K562 (cell line): ENCODE measurements around the gene LAMB3. TPM values are rescaled to one million over a fixed set of nuclear protein-coding genes. Genes with fewer than 3 reads are reported as not detected.

Source experiments
- ARID1B ChIP-seq: fragments of 450-650 bp; IDR thresholded peaks from 2 replicates; pipeline ENCODE4 v1.6.1; 2016; ENCODE audit warnings: antibody characterized with exemption, mild to moderate bottlenecking, inconsistent platforms
- CBX1 ChIP-seq: sonication (generic); IDR thresholded peaks from 2 replicates; pipeline ENCODE4 v1.6.1; 2016; ENCODE audit warnings: antibody characterized with exemption, low read depth, mild to moderate bottlenecking
- DMBX1 ChIP-seq: fragments of 250-450 bp; sonication (Bioruptor Pico); IDR thresholded peaks from 2 replicates; pipeline ENCODE4 v1.8.0; 2022; ENCODE audit warnings: inconsistent platforms, mild to moderate bottlenecking, moderate library complexity, borderline replicate concordance
- HDAC1 ChIP-seq, 2 experiments: fragments of 450-650 bp; IDR thresholded peaks; 2 replicates each; pipeline ENCODE4 v1.6.1; 2016 to 2017; ENCODE audit warnings: inconsistent platforms in 1 of 2, mild to moderate bottlenecking in 1 of 2, moderate library complexity in 1 of 2
- MAFG ChIP-seq: fragments of 450-650 bp; conservative IDR thresholded peaks from 2 replicates; pipeline ENCODE4 v1.6.1; 2016; ENCODE audit warnings: missing genetic modification characterization, missing compliant biosample characterization
- MEF2D ChIP-seq: conservative IDR thresholded peaks from 2 replicates; pipeline ENCODE4 v1.6.1; 2016; ENCODE audit warnings: low read depth, missing genetic modification characterization, missing compliant biosample characterization
- MTA3 ChIP-seq: fragments of 450-650 bp; formaldehyde crosslinking; IDR thresholded peaks from 2 replicates; pipeline ENCODE4 v1.6.1; 2017; ENCODE audit warnings: mild to moderate bottlenecking, borderline replicate concordance
- NCOA4 ChIP-seq: fragments of 450-650 bp; IDR thresholded peaks from 2 replicates; pipeline ENCODE4 v1.6.1; 2018; ENCODE audit warnings: mild to moderate bottlenecking; ENCODE audit not compliant: partially characterized antibody
- NFXL1 ChIP-seq: fragments of 450-650 bp; formaldehyde crosslinking; IDR thresholded peaks from 2 replicates; pipeline ENCODE4 v1.4.0; 2021; ENCODE audit warnings: mild to moderate bottlenecking
- NR2C2 ChIP-seq, 2 experiments: fragments of 200-800 bp in 1 of 2; sonication (Bioruptor generic) in 1 of 2; sonication (generic) in 1 of 2; formaldehyde crosslinking in 1 of 2; IDR thresholded peaks; 2 replicates each; pipeline versions ENCODE4 v1.6.1 to v1.8.0; 2016 to 2022; ENCODE audit warnings: mild to moderate bottlenecking in 1 of 2, missing compliant biosample characterization in 1 of 2, missing genetic modification characterization in 1 of 2, missing genetic modification reagents in 1 of 2
- PRPF4 ChIP-seq: fragments of 200-400 bp; formaldehyde crosslinking; IDR thresholded peaks from one replicate; pipeline ENCODE4 v1.6.1; 2017; ENCODE audit warnings: low read length, low read depth, mild to moderate bottlenecking; ENCODE audit not compliant: insufficient read depth, poor library complexity, severe bottlenecking
- SMC3 ChIP-seq: conservative IDR thresholded peaks from 2 replicates; pipeline ENCODE4 v1.6.1; 2011; ENCODE audit warnings: low read depth, low read length, improper control_type of control experiment; ENCODE audit not compliant: insufficient read depth
- TCF7 ChIP-seq: sonication (generic); IDR thresholded peaks from 2 replicates; pipeline ENCODE4 v1.6.1; 2016; ENCODE audit warnings: antibody characterized with exemption, borderline replicate concordance
- ZFP30 ChIP-seq: fragments of 250-450 bp; sonication (Bioruptor Pico); IDR thresholded peaks from 2 replicates; pipeline ENCODE4 v1.8.0; 2022; ENCODE audit warnings: moderate library complexity, mild to moderate bottlenecking, inconsistent platforms, borderline replicate concordance
- ZKSCAN8 ChIP-seq: fragments of 200-800 bp; sonication (Bioruptor generic); IDR thresholded peaks from 2 replicates; pipeline ENCODE4 v1.6.1; 2016; ENCODE audit warnings: missing genetic modification characterization, missing compliant biosample characterization
- ZNF232 ChIP-seq: sonication (generic); formaldehyde crosslinking; IDR thresholded peaks from 2 replicates; pipeline ENCODE4 v1.8.0; 2022; ENCODE audit warnings: mild to moderate bottlenecking, missing genetic modification reagents
- ZNF311 ChIP-seq: fragments of 250-450 bp; sonication (Bioruptor Pico); IDR thresholded peaks from 2 replicates; pipeline ENCODE4 v1.4.0; 2020; ENCODE audit warnings: mild to moderate bottlenecking, moderate library complexity
- ZNF354B ChIP-seq: fragments of 250-450 bp; sonication (Bioruptor Pico); IDR thresholded peaks from 2 replicates; pipeline ENCODE4 v1.4.0; 2020
- ZNF644 ChIP-seq: fragments of 200-800 bp; sonication (Bioruptor generic); IDR thresholded peaks from 2 replicates; pipeline ENCODE4 v1.6.1; 2016; ENCODE audit warnings: low read depth, missing genetic modification characterization, missing compliant biosample characterization
- ZNF75A ChIP-seq: fragments of 450-650 bp; formaldehyde crosslinking; IDR thresholded peaks from 2 replicates; pipeline ENCODE4 v1.4.0; 2020; ENCODE audit warnings: mild to moderate bottlenecking
- polyA plus RNA-seq, 8 experiments: library from polyadenylated mRNA; depleted of rRNA in 4 of 8; stranded (reverse) in 5 of 8; unstranded in 3 of 8; fragments of >200 nt; fragmentation: Nextera tagmentation in 2 of 8; fragmentation: Illumina TruSeq in 1 of 8; extraction: Ambion mirVana in 2 of 8; extraction: Trizol in 1 of 8; gene quantifications; 2 replicates each; pipeline versions ENCODE4 v1.2.1 to v1.2.3, GENCODE V29; 2011 to 2014; ENCODE audit warnings: inconsistent platforms in 1 of 8, missing spikeins in 1 of 8
- total RNA-seq, 7 experiments: library from RNA; depleted of rRNA in 6 of 7; stranded (reverse); fragments of >200 nt in 6 of 7; fragmentation: Illumina TruSeq in 2 of 7; extraction: Trizol in 2 of 7; gene quantifications; 2 replicates each; pipeline versions ENCODE4 v1.2.1 to v1.2.3, GENCODE V29; 2011 to 2021; ENCODE audit warnings: low replicate concordance in 1 of 7
- TF ChIP-seq, protein P1 (sequence below): fragments of 250-450 bp; sonication (Bioruptor Pico); IDR thresholded peaks from 2 replicates; pipeline ENCODE4 v1.5.0; 2021
- TF ChIP-seq, protein P2 (sequence below): sonication (generic); formaldehyde crosslinking; IDR thresholded peaks from 2 replicates; pipeline ENCODE4 v1.8.1; 2023; ENCODE audit warnings: mild to moderate bottlenecking, missing genetic modification reagents
- TF ChIP-seq, protein P3 (sequence below): sonication (generic); formaldehyde crosslinking; IDR thresholded peaks from 2 replicates; pipeline ENCODE4 v1.5.0; 2020; ENCODE audit warnings: missing genetic modification reagents
- TF ChIP-seq, protein P4 (sequence below): fragments of 250-450 bp; sonication (Bioruptor Pico); IDR thresholded peaks from 2 replicates; pipeline ENCODE4 v1.8.0; 2022; ENCODE audit warnings: moderate library complexity, mild to moderate bottlenecking, inconsistent platforms

The LAMB3 gene
- total and polyA plus RNA-seq, 9 of the 15 experiments (the other 6 are each of a cell fraction or from before 2014, with no cell fraction given), result 0.08 to 1.3 (median 0.91) TPM

DNA sequence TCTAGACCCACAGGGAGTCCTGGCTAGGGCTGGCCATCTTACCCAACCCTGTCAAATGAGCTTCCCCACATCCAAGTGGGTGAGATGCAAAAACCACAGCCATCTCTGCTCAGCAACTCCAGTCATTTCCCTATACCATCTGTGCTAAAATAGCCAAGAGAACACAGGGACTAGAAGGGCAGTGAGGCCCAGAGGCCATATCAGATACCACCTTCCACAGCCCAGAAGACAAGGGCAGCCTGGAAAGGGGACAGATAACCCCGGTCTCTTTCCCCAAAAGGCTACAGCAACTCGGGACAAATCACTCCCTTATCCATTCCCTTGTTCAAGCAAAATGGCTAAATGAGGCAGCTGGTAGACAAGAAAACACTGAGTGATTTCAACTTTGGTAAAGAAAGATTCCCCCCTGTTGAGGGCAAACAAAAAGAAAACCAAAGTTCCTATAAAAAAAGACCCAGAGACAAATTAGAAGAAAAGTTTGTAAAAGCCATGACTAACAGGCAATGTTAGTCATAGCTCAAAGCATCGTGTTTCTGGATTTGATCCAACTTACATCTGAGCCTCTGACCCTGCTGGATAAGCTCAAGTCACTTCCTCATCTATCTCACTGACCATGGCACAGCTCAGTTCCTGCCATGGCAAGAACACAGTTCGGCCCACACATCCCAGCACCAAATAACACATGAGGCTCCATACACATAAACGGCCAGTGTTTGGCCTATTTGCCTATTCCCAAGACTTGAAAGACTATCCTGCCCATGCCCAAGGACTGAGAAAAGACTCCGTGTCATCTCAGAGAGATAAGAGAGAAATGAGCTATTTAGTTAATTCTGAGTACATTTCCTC lies 3.1 kb downstream of the LAMB3 start (continued):
- peak; percentile 69; the same call in 1 of the 2 replicates for TF ChIP-seq DMBX1 (CRISPR knock-in tag)
- no peak for TF ChIP-seq MAFG (tag)
- no peak for TF ChIP-seq NCOA4
- no peak for TF ChIP-seq ZFP30 (CRISPR knock-in tag)
- TF ChIP-seq, protein P1, sequence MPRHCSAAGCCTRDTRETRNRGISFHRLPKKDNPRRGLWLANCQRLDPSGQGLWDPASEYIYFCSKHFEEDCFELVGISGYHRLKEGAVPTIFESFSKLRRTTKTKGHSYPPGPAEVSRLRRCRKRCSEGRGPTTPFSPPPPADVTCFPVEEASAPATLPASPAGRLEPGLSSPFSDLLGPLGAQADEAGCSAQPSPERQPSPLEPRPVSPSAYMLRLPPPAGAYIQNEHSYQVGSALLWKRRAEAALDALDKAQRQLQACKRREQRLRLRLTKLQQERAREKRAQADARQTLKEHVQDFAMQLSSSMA (CRISPR knock-in tag), result no peak
- no peak for TF ChIP-seq TCF7
- peak in 1 of 2 experiments; percentile 10; a peak in 1 of 4 replicates for TF ChIP-seq HDAC1 (IDR thresholded peaks at IDR 0.05)
- TF ChIP-seq, protein P2, sequence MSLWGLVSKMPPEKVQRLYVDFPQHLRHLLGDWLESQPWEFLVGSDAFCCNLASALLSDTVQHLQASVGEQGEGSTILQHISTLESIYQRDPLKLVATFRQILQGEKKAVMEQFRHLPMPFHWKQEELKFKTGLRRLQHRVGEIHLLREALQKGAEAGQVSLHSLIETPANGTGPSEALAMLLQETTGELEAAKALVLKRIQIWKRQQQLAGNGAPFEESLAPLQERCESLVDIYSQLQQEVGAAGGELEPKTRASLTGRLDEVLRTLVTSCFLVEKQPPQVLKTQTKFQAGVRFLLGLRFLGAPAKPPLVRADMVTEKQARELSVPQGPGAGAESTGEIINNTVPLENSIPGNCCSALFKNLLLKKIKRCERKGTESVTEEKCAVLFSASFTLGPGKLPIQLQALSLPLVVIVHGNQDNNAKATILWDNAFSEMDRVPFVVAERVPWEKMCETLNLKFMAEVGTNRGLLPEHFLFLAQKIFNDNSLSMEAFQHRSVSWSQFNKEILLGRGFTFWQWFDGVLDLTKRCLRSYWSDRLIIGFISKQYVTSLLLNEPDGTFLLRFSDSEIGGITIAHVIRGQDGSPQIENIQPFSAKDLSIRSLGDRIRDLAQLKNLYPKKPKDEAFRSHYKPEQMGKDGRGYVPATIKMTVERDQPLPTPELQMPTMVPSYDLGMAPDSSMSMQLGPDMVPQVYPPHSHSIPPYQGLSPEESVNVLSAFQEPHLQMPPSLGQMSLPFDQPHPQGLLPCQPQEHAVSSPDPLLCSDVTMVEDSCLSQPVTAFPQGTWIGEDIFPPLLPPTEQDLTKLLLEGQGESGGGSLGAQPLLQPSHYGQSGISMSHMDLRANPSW (CRISPR knock-in tag), result no peak
- no peak for TF ChIP-seq NFXL1 (CRISPR knock-in tag)
- TF ChIP-seq PRPF4, result no peak
- TF ChIP-seq ZNF232 (CRISPR knock-in tag), result no peak
- peak; percentile 72; the same call in 1 of the 2 replicates for TF ChIP-seq ZNF644
- TF ChIP-seq ZNF311 (CRISPR knock-in tag), result 0 out of 2 replicates have a peak, but pooled peaks have one; percentile 40
- TF ChIP-seq ZNF354B, result no peak
- TF ChIP-seq, protein P3, sequence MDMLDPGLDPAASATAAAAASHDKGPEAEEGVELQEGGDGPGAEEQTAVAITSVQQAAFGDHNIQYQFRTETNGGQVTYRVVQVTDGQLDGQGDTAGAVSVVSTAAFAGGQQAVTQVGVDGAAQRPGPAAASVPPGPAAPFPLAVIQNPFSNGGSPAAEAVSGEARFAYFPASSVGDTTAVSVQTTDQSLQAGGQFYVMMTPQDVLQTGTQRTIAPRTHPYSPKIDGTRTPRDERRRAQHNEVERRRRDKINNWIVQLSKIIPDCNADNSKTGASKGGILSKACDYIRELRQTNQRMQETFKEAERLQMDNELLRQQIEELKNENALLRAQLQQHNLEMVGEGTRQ, result no peak
- no peak for TF ChIP-seq NR2C2 (CRISPR knock-in tag; IDR thresholded peaks at IDR 0.05)
- peak; percentile 90 for TF ChIP-seq NR2C2 (tag; IDR thresholded peaks at IDR 0.05)
- TF ChIP-seq CBX1, result no peak
- TF ChIP-seq, protein P4, sequence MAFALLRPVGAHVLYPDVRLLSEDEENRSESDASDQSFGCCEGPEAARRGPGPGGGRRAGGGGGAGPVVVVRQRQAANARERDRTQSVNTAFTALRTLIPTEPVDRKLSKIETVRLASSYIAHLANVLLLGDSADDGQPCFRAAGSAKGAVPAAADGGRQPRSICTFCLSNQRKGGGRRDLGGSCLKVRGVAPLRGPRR (CRISPR knock-in tag), result no peak
- TF ChIP-seq ZNF75A (CRISPR knock-in tag), result no peak
- 0 out of 2 replicates have a peak, but pooled peaks have one; percentile 40 for TF ChIP-seq MEF2D
- no peak for TF ChIP-seq SMC3
- TF ChIP-seq ZKSCAN8 (CRISPR knock-in tag), result peak; percentile 48; the same call in 1 of the 2 replicates
- peak; percentile 82 for TF ChIP-seq MTA3
- TF ChIP-seq ARID1B, result peak; percentile 88
